ENCODE results near the gene TANGO6. TPM values are rescaled to one million over a fixed set of nuclear protein-coding genes. Genes with fewer than 3 reads are reported as not detected.
A peak's percentile ranks its signal among the peaks of the same experiment; 100 is the strongest.
"Not testable (repeated sequence)": the region's sequence is repeated elsewhere in the genome, so short reads cannot be mapped to it uniquely, and the experiment has no call there.

The TANGO6 gene
- total RNA-seq, 1 donor from 2014 or later: 37.8 TPM

DNA sequence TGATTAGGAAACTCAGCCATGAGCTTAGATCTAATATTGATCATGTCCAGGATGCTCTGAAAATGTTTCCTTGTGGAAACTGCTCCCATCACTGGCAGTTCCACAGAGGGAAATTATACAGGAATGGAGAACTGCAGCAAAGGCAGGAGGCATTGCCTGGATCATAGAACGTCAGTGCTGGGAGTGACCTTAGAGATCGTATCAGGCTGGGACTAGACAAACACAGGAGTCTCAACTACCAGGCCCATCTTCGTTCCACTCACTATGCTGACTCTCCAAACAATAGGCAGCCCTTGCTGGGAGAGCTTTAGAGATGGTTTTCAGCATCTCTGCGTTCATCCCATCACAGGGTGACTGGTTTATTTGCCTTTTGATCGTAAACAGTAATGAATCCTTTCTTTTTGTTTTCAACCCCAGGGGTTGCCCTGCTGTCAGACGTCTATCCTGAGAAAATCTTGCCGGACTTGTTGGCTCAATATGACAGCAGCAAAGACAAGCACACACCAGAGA is 130.3 kb downstream of the TANGO6 start:
- DNase-seq: no peak

DNA sequence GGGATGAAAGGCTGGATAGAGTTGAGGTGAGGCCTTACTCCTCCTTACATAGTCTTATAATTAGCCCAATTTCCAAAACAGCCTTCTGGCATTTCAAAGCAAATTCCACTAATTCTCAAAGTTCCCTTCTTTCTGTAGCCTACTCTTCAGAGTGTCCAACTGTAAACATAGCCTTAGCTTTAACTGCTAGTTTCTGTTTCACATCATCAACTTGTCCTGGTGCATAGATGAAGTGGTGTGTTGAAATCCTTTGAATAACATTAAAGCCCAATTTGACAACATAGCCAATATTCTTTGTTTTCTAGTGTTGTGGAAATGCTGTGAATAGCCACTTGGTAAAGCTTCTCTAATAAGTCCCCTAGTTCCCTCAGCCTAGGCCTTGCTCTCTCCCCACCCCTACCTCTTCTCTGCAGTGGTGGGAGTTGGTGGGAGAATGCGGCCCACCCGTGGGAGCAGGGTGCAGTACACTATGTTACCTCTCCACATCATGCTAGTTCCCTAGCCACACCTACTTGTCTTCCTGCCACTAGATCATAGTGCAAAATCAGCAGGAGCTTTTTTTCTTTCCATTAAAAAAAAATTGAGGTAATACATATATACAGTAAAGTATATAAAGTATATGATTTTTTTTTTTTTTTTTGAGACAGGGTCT is 135.1 kb downstream of the TANGO6 start:
- no peak for DNase-seq

DNA sequence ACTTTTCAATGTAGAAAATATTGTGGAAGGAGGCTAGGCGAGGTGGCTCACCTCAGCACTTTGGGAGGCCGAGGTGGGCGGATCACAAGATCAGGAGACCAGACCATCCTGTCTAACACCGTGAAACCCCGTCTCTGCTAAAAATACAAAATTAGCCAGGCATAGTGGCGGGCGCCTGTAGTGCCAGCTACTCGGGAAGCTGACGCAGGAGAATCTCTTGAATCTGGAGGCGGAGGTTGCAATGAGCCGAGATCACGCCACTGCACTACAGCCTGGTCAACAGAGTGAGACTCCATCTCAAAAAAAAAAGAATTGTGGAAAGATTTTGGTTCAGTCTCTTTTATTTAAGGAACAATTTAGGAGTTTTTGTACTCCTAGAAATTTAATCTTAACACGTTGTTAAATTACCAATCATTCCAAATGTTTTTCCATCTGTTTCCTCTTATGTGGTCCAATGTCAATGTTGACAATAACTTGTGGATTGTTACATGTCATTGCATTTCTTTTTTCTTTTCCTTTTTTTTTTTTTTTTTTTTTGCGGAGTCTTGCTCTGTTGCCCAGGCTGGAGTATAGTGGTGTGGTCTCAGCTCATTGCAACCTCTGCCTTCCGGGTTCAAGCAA is 137.5 kb downstream of the TANGO6 start:
- no peak for DNase-seq

DNA sequence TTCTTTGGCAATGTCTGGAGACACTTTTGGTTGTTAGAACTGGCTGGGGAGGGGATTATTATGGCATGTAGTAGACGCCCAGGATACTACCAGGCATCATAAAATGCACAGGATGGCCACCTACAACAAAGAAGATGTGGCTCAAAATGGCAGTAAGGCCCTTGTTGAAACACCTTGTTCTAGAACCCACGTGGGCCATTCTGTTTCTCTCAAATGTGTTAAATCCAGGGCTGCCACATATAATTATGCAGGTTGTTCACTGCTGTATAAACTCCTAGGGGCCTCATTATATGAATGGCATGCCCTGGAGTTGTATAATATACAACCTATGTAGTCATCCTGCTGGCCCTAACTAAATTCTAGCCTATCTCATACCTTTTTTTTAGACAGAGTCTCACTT is 138.6 kb downstream of the TANGO6 start:
- no peak for DNase-seq

DNA sequence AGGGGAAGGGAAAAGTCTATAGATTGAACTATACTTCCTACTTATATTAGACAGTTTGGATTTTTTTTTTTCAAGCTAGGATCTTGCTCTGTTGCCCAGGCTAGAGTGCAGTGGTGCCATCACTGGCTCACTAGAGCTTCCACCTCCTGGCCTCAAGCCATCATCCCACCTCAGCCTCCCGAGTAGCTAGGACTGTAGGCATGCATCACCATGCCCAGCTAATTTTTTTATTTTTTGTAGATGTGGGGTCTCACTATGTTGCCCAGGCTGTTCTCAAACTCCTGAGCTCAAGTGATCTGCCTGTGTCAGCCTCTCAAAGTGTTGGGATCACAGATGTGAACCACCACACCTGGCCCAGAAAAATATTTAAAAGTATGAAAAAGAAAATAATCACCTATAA is 141.1 kb downstream of the TANGO6 start:
- no peak for DNase-seq

DNA sequence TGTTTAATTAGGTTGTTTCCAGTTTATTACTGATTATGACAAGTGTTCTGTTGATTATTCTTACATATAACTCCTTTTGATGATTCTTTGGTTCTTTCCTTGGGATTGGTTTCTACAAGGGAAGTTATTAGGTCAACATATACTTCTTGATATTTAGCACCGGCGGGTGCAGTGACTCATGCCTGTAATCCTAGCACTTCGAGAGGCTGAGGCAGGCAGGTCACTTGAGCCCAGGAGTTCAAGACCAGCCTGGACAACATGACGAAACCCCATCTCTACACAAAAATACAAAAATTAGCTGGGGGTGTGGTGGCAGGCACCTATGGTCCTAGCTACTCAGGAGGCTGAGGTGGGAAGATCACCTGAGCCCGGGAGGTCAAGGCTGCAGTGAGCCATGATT is 141.9 kb downstream of the TANGO6 start:
- no peak for DNase-seq

DNA sequence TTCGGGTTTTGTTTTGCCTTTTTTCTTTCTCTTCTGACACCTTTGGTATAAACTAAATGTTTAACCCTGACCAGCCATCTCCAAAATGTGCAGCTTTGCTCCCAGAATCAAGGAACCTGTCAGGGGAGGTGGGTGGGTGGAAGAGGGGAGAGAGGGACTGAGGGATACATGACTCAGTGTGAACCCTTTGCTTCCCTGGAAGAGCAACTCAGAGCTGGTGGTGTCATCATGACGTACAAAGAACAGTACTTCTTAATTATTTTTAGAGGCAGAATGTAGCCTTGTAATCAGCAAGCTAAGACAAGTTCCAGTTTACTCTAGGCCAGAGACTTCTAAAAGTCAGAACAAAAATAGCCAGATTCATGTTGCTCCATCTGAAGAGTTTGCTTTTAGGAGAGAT is 142.5 kb downstream of the TANGO6 start:
- DNase-seq: no peak

DNA sequence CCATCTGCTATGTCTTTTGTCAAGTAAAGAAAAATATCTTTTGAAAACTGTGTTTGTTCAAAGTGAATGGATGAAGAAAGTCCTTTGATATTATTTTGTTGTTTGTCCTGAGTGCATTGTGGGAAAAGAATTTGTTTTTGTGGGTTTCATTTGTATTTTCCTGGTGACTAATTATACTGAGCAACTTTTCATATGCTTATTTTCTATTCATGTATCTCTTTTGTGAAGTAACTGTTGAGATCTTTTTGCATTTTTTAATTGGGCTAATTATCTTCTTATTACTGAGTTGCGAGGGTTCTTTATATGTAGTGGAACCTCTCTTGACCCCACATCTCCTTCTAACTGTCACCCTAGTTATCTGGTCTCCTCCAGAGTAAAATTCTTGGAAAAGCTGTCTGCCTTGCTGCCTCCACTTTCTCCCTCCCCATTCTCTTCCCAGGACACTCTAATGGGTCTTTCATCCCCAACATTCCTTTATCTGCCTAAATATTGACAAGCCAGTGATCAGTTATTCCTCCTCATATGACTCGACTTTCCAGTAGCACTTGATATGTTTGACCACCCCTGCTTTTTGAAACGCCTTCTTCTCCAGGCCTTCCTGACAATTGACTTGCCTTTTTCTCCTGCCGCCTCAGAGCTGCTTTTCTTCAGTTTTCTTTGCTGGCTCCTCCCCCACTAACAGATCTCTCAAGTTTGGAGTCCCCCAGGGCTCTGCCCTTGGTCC is 144.6 kb downstream of the TANGO6 start:
- DNase-seq: no peak

DNA sequence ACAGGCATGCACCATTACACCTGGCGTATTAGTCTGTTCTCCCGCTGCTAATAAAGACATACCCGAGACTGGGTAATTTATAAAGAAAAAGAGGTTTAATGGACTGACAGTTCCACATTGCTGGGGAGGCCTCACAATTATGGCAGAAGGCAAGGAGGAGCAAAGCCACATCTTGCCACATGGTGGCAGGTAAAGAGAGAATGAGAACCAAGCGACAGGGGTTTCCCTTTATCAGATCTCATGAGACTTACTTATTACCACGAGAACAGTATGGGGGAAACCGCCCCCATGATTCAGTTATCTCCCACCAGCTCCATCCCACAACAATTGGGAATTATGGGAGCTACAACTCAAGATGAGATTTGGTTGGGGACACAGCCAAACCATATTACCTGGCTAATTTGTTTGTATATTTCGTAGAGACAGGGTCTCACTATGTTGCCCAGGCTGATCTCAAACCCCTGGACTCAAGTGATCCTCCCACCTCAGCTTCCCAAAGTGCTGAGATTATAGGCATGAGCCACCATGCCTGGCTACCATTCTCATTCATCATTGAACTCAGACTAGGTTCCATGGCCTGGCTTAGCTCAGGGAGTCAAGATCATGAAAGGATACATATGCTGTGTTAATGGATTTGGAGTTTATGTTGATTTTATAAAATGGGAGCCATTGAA is 147.0 kb downstream of the TANGO6 start:
- DNase-seq: not testable (repeated sequence)

DNA sequence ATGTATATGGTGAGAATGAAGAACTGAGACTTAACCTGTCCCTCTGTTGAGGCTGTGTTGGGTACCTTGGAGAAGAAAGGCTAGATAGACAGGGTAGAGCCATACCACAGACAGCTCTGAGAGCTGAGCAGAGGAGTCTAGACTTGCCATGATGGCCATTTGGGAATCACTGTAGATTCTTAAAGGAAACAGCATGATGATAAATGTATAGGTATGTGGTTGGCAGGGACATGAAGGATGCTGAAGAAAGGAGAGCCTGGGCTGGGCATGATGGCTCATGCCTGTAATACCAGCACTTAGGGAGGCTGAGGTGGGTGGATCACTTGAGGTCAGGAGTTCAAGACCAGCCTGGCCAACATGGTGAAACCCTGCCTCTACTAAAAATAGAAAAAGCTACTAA is 147.7 kb downstream of the TANGO6 start:
- DNase-seq: no peak

DNA sequence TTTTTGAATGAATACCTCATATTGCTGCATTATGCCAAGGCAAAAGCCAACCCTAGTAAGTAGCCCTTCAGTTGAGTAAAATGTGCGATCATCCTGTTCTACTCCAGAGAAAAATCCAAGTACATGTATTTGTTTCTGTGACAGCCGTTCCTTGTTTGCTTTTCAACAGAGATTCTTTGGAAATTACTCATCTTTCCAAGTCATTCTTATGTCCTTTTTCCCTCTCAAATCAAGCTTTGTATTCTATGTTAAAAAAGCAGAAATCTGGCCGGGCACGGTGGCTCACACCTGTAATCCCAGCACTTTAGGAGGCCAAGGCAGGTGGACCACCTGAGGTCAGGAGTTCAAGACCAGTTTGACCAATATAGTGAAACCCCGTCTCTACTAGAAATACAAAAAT is 149.2 kb downstream of the TANGO6 start:
- peak; percentile 69 for DNase-seq

DNA sequence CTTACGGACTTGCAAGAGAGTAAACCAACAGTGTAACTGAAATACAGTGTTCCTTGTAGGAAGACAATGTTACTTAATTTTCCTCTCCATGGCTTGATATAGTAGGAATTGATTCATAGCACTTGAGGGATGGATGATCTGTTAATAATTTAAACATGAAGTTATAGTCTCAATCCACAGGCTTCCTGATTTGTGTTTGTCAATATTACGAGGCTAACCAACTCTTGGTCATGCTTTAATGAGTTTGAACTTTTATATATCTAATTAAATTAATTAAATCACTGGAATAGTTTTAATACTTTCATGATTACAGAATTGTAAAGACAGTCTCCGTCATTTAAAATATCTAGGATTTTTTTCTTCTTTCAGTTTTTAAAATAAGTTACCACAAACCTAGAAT is 150.1 kb downstream of the TANGO6 start:
- DNase-seq: no peak

DNA sequence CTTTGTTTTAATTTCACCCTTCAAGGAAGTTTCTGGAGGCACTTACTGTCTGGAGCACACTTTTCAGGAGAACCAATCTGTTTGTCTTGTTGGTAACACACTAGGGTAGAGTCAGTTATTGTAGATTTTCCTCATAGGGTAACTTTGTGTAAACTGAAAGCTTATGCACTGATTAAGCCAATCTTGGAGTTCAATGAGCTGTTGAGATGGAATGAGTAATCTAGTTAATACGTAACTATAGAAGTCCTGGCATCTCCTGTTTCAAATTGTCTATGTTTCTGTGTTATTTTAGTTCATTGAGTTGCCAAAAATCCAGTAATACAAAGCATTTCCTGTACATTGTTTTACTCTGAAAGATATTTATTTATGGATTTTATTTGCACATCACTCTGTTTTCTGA is 150.6 kb downstream of the TANGO6 start:
- peak; percentile 84 for DNase-seq

DNA sequence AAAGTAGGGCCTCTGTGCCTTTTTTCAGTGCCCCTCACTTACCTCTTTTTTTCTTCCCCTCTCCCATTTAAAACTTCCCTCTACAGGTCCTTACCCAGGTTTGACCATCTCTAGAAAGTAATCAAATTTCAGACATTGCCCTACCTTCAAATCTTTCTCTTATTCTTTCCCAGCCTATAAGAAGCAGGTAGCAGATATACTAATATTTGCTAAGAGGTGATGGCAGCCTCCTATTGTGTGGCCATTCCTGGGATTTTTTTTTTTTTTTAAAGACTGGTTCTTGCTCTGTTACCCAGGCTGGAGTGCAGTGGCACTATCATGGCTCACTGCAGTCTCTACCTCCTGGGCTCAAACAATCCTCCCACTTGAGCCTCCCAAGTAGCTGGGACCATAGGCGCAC is 151.0 kb downstream of the TANGO6 start:
- DNase-seq: no peak

DNA sequence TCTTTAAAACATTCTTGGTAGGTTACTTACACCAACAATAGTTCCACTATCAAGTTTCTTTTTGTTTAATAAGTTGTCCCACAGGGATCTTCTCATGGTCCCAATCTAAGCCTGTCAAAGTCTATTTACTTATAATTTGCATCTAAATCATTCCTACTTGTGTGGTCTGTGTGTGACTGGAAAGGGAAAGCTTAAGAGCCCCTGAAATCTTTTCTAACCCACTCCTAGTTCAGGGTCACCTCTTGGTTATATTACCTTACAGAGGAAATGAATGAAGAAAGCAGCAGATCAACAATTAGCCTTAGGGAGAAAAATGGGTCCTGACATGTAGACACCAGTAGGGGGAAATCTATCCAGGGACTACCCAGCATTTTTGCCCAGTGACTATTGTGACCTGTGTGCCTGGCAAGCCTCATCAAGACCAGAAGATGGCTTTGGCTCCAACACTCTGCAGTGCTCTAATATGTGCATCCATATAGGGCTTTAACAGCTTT is 151.7 kb downstream of the TANGO6 start:
- peak; percentile 70 for DNase-seq

DNA sequence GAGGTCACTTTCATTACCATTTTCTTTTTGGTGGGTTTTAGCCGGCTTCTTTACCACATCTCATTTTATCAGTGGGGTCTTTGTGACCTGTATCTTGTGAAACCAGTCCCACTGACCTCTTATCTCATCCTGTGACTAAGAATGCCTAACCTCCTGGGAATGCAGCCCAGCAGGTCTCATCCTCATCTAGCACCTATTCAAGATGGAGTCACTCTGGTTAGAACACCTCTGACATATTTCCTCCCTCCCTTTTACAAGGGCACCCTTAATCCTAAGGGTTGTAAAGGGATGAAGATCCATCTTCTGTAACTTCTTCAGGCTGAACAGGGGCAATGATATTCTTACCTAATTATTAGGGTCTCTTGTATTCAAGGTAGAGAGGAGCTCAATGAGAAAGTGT is 154.2 kb downstream of the TANGO6 start:
- no peak for DNase-seq

DNA sequence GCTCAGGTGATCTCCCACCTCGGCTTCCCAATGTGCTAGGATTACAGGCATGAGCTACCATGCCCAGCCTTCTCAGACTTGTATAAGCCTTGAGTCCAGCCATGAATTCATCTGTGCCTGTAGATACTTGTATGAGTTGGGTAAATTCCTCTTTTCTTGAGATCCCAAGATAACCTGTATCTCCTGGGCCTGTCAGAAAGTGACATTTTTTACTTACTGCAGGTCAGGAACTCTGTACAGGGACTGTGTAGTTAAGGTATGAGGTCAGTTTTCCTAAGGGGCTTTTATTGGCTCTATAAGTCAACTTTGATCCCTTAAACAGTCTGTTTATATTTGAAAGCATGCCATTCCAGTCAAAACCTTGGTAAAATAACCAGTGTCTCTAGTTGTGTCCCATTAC is 155.8 kb downstream of the TANGO6 start:
- no peak for DNase-seq

DNA sequence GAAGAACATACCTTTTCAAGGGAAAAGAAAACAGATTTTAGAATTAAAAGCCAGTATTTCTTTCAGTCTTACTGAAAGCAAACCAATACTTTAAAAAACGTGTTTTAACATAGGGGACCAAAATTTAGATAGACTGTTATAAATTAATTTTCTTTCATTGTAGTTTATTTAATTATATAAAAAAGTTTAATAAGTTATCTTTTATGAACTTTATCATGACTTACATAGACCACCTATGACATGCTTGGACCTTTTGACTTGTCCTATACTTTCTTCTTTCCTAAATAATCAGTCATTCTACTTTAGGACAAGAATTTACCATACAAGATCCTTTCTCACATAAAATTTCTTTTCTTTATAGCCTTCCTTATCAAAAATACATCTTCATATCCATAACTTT is 160.2 kb downstream of the TANGO6 start:
- no peak for DNase-seq

DNA sequence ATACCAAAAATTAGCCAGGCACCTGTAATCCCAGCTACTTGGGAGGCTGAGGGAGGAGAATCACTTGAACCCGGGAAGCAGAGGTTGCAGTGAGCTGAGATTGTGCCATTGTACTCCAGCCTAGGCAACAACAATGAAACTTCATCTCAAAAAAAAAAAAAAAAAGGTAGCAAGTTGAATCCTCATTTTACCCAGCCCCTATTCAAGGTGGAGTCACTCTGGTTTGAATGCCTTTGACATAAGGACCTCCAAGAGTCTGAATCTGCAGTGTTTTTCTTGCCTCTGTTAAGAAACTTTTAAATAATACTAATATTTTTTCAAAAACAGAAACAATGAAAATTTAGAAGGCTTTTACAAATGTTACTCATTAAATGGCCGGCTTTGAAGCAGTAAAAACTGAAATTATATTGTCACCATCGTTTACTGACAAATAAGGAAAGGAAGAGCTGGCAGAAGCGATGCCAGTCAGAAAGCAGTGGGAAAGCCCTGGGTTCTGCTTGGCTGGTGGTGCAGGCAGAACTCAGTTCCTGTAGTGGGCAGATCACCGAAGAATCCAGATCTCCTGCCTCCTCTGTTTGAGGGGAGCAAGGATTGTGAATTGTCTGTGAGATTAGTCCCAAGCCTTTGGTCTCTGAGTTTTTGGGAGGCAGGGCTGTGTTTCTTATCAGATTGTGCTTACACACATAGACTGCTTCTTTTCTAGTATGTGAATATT is 162.5 kb downstream of the TANGO6 start:
- DNase-seq: no peak

DNA sequence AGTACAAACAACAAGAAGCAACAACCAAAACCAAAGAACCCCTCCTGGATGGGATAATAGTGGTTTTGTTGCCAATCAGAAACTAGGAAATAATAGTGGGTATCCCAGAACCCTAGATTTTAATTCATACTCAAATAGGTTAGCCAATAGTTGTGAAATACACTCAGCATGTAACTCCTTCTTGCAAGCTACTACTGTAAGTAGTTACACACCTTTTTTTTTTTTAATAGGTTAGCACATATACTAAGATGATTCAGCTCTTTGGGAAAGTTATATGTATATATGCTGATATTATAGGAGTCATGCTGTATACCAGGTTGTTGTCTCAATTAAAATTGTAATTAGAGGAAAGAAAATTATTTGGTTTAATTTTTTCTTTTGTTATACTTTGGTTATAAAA is 169.6 kb downstream of the TANGO6 start:
- DNase-seq: no peak

DNA sequence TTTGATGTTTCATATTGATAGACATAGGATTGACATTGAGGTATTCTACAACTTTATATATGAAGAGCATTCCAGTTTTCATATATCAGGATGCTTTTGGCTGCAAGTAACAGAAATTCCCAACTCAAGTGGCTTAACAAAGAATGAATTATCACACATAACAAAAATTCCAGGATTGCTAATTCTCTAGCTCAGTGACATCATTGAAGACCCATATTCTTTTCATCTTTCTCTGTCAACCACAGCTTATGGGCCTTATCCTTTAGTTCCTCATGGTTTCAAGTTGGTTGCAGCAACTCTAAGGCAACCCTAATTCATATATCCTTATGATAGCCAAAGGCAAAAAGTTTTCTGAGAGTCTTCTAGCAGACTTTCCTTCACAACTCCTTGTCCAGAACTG is 170.7 kb downstream of the TANGO6 start:
- DNase-seq: no peak

DNA sequence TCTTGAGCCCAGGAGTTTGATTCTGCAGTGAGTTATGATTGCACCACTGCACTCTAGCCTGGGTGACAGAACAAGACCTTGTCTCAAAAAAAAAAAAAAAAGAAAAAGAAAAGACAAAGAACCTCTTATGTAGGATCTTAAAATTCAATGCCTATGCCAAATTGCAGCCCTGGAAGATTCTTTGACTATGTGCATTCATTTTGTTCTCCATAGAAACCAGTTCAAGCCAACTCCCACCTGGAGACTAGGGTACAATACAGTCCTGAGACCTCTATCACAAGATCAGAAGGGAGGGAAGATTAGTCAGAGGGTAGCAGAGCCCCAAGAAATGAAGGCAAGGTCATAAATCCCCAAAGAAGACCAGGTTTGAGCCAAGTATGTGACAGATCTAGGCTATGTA is 171.5 kb downstream of the TANGO6 start:
- no peak for DNase-seq
